ENCODE measurements around the gene WNK1.
"Not testable (repeated sequence)": the region's sequence is repeated elsewhere in the genome, so short reads cannot be mapped to it uniquely, and the experiment has no call there.

WNK1 gene

DNA sequence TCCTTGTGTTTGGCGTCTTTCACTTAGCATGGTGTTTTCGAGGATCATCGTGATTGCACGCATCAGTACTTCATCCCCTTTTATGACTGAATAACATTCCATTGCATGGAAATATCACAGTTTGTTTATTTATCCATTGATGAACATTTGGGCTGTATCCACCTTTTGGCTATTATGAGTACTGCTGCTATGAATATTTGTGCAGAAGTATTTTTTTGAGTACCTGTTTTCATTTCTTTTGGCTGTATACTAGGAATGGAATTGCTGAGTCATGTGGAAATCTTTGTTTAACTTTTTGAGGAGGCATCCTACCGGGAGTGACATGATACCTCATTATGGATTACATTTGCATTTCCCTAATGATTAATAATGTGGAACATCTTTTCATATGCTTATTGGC lies 66.4 kb downstream of the WNK1 start:
- no peak for DNase-seq

DNA sequence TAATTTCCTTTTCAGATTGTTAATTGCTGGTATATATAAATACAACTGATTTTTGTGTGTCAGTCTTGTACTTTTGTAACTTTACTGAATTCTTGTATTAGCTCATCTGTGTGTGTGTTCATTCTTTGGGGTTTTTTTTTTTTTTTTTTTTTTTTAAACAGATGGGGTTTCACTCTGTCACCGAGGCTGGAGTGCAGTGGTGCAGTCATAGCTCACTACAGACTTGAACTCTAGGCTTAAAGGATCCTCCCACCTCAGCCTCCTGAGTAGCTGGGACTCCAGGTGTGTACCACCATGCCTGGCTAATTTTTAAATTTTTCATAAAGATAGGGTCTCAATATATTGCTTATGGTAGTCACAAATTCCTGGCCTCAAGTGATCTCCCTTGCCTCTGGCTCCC lies 68.0 kb downstream of the WNK1 start:
- no peak for DNase-seq

DNA sequence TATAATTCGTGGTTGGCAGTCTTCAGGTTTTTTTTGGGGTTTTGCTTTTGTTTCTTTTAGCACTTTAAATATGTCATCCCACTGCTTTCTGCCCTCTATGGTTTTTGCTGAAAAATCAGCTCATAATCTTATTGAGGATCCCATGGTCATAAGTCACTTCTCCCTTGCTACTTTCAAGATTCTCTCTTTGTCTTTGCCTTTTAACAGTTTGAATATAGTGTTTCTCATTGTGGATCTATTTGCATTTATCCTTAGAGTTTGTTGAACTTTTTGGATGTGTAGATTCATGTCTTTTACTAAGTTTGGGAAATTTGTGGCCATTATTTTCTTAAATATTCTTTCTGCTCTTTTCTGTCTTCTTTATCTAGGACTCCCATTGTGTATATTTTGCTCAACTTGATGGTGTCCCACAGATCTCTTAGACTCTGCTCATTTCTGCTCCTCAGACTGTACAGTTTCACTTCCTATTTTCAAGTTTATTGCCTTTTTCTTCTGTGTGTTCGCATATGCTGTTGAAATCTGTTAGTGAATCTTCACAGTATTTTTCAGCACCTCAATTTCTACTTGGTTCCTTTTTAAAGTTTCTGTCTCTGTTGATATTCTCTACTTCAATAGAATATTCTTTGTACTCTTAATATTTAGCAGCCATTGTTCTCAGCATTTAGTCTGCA lies 70.8 kb downstream of the WNK1 start:
- no peak for DNase-seq

DNA sequence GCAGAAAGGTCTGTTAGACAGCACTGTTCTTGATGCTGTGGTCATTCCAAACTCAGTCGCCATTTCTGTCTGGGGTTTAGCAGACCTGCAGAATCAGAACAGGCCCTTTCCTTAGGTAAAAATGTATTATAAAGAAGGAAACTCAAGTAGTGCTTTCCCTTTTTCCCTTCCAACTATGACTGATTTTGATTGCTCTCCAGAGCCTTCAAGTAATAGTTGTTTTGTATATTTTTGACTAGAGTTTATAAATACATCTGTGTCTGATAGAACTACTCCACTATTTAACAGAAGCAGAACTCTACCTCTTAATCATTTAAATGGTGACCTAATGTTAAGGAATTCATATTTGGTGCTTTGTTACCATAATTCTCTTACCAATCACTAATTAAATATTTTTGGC lies 74.0 kb downstream of the WNK1 start:
- DNase-seq: no peak

DNA sequence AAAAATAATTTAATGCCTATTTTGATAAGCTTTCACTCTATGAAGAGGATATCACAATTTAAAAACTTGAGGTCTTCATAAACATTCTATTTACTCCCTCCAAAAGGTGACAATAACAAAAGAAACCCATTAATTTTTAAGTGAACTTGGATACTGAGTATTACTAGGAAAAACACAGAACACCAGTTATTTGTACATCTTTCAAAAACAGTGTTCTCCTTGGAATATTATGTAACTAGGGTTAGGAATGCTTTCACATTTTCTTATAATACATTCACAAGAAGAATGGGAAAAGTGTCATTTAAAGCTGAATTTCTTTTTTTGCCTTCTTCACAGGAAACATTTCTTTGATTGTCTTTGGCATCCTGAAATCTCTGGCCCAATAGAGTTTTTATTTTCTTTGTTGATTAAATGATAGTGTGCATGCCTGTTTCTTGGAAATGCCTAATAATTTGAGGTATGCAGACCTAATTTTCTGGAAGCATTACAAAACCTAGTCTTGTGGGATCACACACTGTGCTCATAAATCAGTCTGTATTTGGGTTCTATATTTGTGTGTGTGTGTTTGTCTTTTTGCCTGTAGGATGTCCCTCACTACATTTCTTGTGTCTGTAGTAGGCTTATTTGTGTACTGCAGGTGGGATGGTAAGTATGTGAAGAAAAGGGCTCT lies 76.5 kb downstream of the WNK1 start:
- no peak for DNase-seq

DNA sequence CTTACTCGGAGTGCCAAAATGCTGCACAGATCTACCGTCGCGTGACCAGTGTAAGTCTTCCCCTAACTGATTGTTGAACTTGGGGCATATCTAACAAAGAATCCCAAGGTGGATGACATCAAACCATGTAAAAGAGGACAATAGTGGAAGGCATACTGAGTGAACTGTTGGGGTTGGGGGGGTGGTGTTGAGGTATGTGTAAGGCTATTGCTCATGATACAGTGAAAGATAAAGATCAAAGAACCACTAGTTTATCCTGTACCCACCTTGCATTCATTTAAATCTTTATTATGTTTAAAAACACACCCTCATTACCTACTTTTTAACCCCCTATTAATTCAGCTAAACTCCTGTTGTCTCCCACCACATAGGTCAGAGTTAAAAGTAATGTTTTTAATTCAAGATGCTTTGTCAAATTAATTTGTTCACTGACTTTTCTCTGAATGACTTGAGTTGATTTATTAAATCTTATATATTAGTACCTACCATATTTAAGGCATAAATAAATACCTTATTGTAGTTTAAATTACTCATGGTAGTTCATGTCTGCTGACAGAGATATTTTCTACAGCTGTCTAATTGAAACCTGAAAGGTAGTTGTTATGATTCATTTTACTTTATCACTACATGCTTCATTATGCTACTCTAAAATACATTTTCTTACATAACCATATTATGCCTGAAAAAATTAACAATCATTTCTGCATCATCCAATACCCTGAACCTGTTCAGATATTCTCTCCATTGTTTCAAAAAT lies 77.9 kb downstream of the WNK1 start:
- DNase-seq: no peak

DNA sequence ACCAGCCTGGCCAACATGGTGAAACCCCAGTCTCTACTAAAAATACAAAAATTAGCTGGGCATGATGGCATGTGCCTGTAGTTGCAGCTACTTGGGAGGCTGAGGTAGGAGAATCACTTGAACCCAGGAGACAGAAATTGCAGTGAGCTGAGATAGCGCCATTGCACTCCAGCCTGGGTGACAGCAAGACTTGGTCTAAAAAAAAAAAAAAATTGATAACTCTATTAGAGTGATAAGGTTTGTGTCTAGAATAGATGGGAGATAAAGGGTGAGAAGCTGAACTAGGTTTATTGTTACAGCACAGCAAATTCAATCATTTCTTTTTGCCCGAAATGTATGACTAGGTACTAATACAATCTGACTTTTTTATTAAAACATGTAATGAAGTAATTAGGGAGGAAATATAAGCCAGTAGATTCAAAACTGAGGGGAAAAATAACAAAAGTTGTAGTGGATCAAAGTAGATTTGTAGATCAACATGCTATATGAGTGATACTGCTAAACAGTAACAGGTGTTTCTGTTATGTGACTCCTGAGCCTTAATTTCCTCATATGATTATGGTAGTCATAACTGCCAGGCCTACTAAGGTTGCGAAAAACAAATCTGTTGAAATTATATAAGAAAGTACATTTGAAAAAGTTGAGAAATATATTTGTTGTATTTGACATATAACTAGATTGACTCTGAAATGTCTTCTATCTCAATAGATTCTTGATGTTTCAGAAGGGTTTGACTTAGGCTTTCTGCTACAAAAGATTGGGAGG lies 83.6 kb downstream of the WNK1 start:
- no peak for DNase-seq

DNA sequence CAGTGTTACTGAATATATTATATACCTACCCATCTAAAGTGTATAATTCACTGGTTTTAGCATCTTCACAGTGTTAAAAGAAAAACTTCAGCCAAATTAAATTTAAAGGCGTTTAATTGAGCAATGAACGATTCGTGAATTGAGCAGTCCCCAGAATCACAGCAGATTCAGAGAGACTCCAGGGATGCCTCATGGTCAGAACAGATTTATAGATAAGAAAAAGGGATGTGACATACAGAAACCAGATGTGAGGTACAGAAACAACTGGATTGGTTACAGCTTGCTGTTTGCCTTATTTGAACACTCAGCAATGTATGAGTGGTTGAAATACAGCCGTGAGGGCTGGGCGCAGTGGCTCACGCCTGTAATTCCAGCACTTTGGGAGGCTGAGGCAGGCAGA lies 84.6 kb downstream of the WNK1 start:
- no peak for DNase-seq

DNA sequence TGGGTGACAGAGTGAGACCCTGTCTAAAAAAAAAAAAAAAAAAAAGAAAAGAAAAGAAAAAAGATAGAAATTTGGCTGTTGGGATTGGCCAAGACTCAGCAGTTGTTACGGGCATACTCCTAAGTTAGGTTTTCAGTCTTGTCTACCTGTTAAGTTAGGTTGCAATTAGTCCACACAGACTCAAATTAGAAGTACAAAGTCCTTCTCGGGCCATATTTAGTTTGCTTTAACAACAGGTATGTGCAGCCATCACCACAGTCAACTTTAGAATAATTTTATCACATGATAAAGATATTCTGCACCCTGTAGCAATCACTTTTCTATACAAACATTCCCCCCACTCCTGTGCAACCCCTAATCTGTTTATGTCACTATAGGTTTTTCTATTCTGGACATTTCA lies 85.2 kb downstream of the WNK1 start:
- no peak for DNase-seq

DNA sequence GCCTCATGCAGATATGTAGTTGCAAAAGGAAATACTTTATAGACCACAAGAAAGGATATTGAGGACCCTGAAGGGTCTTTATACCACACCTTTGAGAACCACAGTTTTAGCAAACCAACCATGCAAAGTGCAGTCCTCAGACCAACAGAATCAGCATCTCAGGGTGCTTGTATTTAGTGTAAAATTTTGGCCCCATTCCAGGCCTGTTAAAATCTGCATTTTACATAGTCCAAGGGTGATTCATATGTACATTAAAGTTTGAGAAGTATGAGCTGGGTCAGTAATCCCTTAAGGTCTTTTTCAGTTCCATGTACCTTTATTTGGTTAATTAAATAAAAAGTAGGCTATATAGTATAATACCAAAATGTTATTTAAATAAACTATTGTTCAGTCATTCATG lies 91.2 kb downstream of the WNK1 start:
- DNase-seq: no peak

DNA sequence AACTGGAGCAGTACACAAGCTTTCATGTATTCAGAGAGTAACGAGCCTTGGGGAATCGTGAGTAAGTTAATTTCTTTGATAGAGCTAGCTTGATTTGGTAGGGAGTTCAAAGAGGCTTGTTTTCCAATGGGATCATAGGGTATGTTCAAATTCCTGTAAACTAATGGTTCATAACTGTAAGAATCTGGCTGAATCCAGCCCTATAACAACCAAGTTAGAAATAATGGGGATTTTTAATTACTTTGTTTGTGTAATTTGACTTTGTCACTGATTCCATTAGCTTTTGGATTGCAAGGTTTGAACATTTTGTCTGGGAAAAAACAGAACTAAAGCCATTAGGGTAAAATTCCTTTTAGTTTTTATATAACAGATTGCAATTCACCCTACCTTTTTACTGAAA lies 94.0 kb downstream of the WNK1 start:
- no peak for DNase-seq

DNA sequence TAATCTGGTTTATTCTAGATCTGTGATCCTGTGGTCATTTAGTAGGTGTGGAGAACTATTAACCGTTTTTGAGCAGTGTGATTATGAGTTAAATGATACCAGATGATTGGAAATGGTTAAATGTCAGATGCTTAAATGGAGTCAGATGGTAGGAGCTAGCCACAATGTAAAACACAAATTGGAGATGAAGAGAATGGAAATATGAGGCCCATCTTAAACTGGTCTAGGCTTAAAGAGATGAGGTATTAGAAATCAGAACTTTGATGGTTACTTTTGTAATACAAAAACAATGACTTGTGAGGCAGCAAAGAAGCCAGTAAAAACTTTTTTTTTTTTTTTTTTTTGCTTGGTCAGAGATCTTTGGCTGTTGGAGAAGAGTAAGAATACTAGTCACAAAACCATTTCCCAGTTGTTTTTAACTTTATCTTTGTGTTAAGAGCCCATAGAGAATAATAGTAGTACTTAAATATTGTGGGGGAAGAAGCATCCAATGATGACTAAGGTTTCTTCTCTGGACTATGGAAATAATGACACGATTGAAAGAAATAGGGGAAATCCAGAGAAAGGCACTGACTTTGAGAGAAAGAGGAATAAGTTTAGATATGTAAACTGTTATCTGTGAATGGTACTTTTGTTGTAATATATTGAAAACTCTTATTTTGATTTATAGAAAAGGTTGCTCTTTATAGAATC lies 95.9 kb downstream of the WNK1 start:
- no peak for DNase-seq

DNA sequence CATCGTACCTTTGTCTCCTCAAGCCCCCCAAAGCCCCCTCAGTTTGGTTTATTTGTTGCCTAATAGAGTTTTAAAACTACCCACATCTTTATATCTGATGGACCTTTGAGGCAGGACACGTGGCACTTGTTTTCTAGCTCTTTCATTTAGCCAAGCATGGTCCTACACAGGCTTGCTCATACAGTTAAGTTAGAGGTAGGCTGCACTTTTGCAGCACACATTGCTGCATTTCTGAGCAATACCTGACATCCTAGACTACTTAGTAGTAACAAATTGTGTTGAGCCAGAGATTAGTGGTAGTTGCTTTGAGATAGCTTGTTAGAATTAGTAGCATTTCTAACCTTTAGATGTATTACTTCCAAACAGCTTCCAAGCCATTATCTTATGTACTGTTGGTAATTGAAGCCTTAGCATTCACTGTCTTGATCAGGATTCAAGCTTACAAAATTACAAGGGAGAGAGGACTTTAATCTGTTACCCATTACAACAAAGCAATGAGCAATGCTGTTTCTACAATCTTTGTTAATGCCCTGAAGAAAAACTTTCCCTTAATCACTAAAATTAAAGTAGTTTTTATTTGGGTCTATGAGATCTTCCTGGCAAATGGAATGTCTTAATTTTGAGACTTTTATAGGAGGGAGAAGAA lies 96.6 kb downstream of the WNK1 start:
- DNase-seq: no peak

DNA sequence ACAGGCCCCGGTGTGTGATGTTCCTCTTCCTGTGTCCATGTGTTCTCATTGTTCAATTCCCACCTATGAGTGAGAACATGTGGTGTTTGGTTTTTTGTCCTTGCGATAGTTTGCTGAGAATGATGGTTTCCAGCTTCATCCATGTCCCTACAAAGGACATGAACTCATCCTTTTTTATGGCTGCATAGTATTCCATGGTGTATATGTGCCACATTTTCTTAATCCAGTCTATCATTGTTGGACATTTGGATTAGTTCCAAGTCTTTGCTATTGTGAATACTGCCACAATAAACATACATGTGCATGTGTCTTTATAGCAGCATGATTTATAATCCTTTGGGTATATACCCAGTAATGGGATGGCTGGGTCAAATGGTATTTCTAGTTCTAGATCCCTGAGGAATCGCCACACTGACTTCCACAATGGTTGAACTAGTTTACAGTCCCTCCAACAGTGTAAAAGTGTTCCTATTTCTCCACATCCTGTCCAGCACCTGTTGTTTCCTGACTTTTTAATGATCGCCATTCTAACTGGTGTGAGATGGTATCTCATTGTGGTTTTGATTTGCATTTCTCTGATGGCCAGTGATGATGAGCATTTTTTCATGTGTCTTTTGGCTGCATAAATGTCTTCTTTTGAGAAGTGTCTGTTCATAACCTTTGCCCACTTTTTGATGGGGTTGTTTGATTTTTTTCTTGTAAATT lies 97.5 kb downstream of the WNK1 start:
- not testable (repeated sequence) for DNase-seq

DNA sequence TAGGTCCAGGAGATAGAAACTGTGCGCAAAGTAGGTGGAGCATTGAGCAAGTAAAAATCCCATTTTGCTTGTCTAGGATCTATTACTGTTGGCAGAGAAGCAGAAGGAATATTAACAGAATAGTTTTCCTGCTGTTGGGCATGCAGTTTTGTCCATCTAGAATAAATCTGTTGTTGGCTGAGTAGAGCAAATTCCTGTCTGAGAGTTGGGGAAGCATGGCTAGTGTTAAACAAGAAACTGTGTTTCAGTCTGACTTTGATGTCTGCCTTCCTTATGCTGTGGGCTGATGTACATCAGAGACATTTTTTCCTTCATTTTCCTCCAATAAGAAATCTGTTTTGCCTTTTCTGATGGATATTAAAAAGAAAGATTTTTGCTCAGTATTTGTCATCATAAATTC lies 99.0 kb downstream of the WNK1 start:
- DNase-seq: no peak

DNA sequence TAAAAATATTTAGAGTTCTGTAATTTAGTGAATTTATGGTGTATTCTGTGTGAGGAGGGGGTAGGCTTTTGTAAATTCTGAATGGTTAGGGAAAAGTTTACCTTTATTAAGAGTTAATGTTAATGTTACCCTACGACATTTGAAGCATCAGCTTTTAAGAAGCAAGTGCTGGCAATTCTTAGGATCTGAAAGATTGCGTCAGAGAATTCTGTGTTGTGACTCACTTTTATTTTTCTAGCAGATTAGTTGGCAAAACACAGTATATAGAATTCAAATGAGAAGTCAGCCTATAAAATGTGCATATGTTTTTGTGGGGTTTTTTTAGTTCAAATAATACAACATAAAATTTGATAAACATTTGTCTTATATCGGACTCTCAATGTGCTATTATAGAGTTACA lies 99.5 kb downstream of the WNK1 start:
- DNase-seq: no peak

DNA sequence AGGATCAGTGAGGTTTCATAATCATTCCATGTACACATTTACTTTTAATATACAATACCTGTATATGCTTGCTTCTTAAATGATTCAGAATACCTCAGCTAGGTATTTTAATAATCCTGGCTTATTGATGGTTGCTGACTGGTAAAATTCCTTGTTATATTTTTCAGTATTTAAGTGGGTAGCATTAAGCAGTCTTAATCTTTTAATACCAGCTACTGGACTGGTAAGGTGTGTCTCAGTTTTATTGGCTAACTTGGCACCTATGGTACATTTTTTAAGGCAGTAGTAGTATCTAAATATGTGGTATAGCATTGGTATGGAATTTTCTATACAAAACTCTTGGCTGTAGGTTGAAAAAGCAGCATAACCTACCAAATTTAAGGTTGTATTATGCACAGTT lies 100.5 kb downstream of the WNK1 start:
- no peak for DNase-seq

DNA sequence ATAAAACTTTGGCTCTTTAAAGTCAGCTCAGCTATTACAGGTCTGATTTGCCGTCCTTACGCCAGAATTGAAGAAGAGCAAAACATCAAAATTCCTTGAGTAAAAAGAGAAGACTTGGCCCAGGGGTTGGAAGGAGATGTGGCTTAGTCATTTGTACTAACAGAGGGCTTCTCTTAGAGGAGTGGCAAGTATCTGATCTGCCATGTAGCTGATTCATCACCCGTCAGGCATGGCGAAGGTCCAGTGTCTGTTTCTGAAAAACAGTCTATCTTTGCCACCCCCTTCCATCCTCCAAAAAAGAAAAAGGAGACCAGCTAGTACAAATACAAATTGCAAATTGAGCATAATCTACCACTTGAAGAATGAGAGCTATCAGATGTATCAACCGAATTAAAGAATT lies 105.2 kb downstream of the WNK1 start:
- no peak for DNase-seq

DNA sequence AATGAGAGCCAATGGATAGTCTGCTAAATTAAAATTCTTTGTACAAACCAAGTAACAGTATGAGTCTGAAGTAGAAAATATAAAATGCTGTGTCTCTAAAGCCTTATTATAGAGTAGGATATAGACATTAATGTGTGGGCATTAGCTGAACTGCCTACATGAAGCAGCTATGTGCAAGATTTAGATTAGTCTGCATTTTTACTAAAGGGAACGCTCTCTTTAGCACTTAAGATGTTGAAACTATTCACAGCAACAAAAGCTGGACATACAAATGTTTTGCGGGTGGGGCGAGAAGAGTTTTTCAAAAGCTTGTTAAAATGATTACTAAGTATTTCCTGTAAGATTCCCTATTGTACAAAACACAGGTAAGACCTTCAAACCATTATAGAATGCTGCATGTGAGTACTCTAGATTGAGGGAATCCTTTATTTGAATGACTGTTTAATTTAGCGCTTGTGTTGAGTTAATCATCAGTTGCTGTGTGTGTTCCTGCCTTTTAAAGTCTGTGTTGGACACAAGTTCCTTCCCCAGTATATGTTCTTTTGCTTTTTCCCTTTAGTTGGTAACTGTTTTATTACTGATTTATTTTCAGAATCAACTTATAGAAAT lies 110.0 kb downstream of the WNK1 start:
- DNase-seq: no peak

DNA sequence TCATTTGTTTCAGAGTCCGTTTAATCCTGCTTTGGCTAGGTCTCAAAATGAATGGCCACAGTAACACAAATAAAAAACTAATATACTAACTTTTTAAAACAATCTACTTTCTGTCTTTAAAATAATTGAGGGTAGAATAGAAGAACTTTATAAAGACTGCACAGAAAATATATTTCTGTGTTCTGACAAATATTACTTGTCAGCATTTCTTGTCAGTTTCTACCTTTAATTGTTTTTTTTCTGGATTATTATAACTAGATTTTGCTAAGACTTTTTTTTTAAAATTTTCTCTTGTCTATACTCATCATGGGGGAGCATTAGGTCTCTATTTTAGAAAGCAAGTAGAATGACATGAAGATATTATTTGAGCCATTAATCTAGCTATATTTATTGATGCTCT lies 110.9 kb downstream of the WNK1 start:
- no peak for DNase-seq

DNA sequence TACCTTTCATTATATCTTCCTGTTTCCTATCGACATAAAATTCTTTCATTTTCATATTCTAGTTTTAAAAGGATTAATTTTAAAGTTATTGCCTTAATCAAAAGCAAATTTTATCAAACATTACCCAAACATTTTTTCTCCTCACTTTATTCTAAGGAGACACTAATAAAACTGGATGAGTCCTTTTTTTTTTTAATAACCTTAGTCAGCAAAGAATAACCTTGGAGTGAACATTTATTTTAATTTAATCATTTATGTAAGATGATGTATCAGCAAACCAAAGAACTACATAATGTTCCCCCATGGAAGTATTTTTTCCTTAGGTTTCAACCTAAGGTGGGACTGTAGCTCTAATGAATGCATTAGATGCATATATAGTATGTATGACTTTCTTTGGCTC lies 113.2 kb downstream of the WNK1 start:
- DNase-seq: no peak
